Keratinocyte (primary cell): Measurements from ENCODE around the gene TLN1.

Experiments used
- CTCF ChIP-seq, 3 experiments: IDR thresholded peaks in 1 of 3; conservative IDR thresholded peaks in 1 of 3; optimal IDR thresholded peaks in 1 of 3; 2 replicates in 2 of 3; 3 replicates in 1 of 3; pipeline versions ENCODE3 to v1.5.1; 2011; ENCODE audit warnings: low read length in 3 of 3, mild to moderate bottlenecking in 3 of 3, moderate library complexity in 2 of 3, control low read depth in 1 of 3, inconsistent platforms in 1 of 3; ENCODE audit not compliant: insufficient read depth in 2 of 3; ENCODE audit errors: extremely low read depth in 1 of 3
- EZH2 ChIP-seq: IDR thresholded peaks from one replicate; pipeline ENCODE4 v1.6.1; 2012; ENCODE audit warnings: inconsistent platforms, mild to moderate bottlenecking, low read length, moderate library complexity

- TF ChIP-seq CTCF (optimal IDR thresholded peaks at IDR 0.05 in 1 of 3, IDR thresholded peaks at IDR 0.05 in 1 of 3, conservative IDR thresholded peaks at IDR 0.05 in 1 of 3; ENCODE audit: extremely low read depth in 1 of 3, insufficient read depth in 2 of 3, low read length in 3 of 3) (no peak), EZH2 (no peak)
These were observed 66.0 kb downstream of the TLN1 start for GRCh38 chr9:35666045-35666444.
